ENCODE results near the gene RFX3. TPM values are rescaled to one million over a fixed set of nuclear protein-coding genes. Genes with fewer than 3 reads are reported as not detected.

Gene RFX3
- total RNA-seq, 1 experiment from 2014 or later: 2.5 TPM

DNA sequence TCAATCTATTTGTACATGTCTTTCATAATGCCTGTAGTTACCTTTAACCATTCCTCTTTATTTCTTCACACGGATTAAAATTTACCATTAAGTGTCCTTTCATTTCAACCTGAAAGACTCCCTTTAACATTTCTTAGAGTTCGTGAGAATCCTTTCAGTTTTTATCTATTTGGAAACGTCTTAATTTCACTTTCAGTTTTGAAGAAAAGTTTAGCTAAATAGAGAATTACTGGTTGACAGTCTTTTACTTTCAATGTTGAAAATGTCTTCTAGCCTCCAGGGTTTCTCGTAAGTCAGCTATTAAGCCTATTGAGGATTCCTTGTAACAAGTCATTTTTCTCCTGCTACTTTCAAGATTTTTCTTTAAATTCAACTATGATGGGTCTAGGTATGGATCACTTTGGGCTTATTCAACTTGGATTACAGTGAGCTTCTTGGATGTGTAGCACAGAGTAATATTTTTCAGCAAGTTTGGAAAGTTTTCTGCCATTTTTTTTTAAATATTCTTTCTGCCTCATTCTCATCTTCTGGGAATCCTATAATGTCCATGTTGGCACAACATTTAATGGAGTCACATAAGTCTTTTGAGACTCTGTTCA, 48.5 kb downstream of the RFX3 start:
- no peak for DNase-seq (ENCODE audit: low read depth)

DNA sequence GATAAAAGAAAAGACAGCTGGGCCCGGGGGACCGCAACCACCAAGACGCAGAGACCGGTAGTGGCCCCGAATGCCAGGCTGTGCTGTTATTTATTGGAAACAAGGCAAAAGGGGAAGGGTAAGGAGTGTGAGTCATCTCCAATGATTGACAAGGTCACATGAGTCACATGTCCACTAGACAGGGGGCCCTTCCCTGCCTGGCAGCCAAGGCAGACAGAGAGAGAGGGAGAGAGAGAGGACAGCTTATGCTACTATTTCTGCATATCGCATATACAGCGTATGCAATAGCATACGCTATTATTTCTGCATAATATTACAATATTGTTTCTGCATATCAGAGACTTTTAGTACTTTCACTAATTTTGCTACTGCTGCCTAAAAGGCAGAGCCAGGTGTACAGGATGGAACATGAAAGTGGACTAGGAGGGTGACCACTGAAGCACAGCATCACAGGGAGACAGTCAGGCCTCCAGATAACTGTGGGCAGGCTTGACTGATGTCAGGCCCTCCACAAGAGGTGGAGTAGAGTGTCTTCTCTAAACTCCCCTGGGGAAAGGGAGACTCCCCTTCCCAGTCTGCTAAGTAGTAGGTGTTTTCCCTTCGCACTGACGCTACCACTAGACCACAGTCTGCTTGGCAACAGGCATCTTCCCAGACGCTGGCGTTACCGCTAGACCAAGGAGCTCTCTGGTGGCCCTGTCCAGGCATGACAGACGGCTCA, 50.3 kb downstream of the RFX3 start:
- DNase-seq (ENCODE audit: low read depth): no peak

DNA sequence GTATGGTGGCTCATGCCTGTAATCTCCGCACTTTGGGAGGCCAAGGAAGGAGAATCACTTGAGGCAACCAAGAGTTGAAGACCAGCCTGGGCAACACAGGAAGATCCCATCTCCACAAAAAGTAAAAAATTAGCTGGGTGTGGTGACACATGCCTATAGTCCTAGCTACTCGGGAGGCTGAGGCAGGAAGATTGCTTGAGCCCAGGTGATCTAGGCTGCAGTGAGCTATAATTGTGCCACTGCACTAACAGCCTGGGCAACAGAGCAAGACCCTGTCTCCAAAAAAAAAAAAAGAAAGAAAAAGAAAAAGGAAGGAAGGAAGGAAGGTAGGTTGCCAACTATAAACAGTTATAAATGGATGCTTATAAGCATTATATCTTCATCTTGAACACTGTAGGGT, 51.0 kb downstream of the RFX3 start:
- DNase-seq (ENCODE audit: low read depth): no peak

DNA sequence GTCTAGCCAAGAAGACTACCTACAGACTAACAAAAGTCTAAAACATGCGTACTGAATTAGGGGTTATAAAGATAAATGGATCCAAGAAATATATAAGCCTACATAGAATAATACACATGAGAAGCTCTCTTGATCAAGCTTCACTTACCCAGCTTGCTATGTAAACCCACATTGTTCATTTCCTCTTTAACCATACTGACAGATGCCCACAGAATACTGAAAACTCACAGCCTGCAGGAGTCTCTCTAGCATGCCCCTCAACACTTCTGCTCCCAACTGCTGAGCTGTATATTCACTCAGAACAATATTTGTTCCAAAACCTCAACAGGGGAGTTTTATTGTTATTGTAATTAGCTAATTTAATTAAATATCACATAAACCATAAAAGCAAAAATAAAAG, 52.4 kb downstream of the RFX3 start:
- no peak for DNase-seq (ENCODE audit: low read depth)

DNA sequence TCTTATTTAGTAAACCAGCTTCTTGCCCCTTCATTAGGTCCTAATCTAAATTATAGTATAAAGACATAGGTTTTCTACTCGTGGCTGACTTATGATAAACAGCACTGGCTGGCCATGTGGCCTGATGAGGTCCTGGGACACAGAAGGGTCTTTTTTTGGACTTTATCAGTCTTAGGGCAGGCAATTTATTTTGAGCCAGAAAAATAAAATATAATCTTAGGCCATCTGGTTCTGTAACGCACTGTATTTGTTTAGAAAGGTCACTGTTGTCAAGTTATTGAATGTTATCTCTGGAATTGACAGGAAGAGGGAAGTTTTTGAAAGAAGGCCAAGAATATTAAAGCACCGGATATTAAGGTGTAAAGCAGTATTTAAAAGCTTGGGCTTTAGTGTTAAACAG, 53.9 kb downstream of the RFX3 start:
- no peak for DNase-seq (ENCODE audit: low read depth)

DNA sequence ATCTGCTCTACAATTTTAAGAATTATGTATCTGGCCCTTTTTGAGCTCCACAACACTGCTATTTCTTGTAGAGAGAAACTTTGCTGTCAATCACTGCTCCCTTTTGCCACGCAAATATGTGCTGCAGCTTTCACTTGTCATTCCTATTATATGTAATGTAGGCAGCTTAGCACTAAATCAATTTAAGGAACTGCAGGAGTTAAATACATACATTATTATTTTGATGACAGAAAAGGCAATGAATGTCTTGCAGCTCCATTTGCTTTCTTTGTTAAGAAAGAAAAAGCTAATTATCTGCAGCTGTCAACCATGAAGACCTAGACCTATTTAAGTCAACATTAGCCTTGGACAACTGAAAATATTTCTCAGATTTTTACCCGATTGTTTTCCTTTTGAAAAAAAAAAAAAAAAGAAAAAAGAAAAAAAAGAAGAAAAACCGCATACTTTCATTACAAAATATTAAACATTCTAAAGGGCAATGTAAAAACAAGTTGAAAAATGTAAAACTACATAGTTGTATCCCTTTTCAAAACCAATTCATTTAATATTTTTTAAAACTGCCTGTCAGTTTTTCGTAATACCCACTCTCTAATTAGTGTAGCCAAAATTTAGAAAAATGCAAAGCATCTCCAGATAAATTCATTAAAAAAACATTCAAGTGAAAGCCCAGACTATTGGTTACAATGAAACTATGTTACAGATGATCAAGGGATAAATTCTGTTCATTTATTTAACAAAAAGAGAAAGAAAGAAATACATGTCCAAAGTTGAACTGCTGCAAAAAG, 57.2 kb downstream of the RFX3 start:
- no peak for DNase-seq (ENCODE audit: low read depth)

DNA sequence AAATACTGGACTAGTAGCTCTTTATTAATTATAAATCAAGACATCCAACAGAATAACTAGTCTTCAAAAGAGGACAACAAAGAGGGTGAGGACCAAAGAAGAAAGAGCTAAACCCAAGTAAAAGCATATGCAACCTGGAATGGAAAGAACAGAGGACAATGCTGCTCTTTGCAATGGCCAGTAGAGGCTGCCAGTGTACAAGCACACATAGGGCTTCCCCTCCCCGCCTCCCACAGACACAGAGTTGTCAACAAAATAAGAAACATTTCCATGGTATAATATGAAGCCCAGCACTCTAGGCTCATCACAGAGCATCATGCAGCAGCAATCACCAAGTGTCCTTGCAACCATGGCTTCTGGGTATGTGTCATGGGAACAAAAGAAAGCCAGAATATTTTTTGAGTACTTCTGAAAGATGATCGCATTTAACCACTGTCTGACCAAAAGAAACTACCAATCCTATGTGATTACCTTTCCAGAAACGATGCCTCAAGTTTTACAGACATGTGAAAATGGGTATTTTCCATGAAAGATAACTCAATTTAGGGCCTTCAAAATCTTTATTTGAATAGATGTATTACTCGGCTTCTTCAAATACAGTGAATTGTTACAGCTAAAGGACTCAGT, 58.1 kb downstream of the RFX3 start:
- peak; percentile 71 for DNase-seq (ENCODE audit: low read depth)

DNA sequence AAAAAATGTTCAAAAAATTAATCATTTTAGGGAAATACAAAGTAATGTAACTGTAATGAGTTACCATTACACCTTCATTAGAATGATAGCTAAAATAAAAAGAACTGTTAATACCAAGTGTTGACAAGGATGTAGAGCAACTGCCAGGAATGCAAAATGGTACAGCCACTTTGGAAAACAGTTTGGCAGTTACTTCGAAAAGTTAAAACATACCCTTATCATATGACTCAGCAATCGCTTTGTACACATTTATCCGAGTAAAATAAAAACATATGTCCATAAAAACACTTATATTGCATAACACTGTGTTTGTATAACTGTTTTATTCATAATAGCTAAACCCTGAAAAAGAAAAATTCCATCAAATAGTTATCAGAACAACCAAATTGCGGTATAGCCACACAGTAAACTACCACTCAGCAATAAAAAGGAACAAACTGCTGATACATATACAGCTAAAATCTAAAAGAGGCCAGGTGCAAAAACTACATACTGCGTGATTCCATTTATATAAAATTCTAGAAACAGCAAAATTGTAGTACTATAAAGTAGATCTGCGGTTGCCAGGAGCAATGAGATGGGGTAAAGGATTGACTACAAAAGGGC, 61.7 kb downstream of the RFX3 start:
- no peak for DNase-seq (ENCODE audit: low read depth)

DNA sequence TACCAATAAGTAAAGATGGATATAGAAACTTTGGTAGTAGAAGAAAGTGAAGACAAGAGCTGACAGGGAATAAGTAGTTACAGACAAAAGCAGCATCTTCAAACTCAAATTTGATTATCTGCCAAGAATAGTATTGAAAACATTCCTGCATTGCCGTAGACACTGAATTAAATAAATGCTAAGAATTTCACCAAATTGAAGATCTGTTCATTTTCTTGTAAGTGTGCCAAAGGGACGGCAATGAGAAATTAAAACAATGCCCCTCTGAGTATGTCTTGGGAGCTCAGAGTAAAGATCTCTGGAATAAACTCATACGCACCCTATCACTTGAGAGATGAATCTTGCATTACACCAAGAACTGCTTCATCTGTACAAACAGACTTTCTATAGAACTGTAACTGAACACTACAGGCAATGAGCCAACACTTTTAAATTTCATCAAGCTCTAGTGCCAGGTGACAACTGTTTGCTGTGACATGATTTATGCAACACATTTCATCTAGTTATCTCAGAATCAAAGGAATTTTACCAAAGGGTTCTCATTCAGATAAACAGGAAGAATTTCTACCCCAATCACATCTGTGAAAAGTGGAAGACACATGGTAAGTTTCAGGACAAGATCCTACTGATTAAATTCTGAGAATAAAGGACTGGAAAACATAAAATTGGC, 66.9 kb downstream of the RFX3 start:
- DNase-seq (ENCODE audit: low read depth): peak; percentile 37

DNA sequence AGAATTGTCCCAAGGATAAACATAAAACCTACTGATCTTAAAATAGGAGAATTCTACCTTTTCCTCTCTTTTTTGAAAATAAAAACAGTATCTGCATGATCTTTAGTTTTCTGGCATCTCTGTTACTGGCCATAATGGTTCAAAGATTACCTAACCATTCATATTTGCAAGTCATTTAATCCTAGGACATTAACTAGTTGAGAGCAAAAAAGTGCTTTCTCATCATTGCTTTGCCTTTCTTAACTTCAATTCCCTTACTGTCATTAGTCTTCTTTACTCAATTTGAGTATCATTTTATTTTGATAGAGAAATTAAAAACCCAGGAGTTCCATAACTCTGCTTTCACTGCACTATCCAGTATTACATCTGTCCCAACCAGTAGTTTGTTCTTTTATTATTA, 68.6 kb downstream of the RFX3 start:
- no peak for DNase-seq (ENCODE audit: low read depth)

DNA sequence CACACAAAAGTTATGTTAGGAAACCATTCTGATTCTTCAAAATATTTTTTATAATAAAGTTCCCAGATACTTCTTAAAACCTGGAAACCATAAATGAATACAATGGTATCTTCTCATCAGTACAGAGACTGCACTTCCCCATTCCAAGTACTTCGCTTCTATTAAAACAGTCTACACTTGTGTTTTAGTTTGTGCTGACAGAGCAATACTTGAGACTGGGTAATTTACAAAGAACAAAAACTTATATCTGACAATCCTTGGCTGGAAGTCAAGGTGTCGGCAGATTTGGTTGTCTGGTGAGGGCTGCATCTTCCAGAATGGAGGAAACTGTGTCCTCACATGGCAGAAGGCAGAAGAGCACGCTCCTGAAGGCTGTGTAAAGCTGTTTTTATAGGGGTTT, 70.1 kb downstream of the RFX3 start:
- DNase-seq (ENCODE audit: low read depth): no peak

DNA sequence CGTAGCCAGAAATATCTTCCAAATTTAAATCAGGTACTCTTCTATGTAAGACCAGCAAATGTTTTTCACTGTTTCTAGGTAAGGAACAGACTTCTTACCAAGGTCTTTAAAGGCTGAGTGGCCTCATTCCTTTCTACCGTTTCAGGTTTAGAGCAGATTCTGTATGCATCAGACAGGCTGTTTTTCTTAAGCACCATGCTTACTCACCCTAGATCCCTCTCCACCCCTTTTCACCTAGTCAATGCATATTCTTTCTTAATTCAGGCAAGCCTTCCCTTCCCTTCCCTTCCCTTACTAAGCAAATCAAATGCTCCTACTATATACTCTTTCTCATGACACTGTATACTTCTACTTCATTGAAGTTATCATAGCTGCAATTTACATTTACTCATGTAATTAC, 70.7 kb downstream of the RFX3 start:
- DNase-seq (ENCODE audit: low read depth): no peak

DNA sequence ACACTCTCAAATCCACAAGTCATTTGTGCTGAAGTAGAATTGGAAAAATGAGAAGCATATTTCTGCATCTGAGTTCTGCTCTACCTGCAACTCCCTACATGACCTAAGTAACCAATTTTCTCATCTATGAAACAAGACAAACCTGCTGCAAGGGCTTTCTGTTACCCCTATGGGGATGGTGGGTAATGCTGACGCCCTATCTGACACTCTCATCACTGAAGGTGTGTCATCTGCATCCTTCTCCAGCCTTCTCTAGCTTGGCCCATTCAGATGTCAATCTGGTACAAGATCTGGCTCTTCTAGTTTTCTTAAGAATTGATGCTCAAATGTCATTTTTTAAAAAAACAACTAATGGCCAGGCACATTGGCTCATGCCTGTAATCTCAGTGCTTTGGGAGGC, 73.8 kb downstream of the RFX3 start:
- DNase-seq (ENCODE audit: low read depth): no peak

DNA sequence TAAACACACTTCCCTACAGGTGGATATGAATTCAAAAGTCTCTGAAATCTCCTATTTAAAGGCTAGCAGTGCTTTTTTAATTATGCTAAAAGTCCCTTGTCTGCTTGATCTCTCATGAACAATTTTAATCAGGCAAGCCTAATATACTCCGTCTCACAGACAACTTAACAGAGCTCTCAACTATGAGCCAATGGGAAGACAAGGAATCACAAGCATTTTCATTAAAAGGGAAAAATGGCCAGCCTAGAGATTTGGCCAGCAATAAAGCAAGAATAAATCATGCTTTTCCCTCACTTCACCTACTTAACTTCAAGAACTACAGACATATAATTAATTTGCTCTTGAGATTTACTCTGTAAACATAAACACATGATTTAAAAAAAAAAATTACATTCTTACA, 78.0 kb downstream of the RFX3 start:
- no peak for DNase-seq (ENCODE audit: low read depth)

DNA sequence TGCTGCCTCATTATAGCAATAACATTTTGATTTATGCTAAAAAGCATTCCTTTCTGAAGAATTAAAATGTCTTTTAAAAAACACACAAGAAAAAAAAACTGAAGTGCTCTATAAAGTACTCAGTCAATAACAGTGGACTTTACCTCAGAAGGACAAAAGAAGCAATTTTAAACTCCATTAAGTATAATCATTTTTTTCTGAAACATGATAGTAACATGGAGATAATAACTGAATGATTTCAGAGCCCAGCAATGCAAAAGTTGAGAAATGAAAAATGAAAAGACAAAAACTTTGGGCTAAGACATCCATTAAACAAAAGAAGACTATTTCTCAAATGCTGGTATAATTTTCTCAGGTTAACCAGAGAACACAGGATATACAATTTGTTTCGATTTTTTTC, 78.7 kb downstream of the RFX3 start:
- DNase-seq (ENCODE audit: low read depth): no peak

DNA sequence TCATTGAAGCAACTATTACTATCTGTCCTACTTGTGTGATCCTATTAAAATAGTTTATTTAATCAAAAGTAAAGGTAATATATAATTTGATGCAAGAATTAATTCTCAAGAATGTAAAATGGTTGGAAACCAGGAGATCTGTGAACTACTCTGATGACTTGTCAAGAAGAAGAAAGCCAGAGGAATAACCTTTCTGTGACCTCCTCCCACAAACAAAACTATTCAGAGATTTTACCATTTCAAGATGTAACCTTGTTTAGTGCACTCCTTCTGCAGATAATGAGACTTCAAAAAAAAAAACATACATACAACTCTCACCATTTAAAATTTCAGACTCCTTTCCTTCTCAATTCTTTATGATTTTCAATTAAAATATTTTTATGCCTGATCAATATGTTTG, 79.5 kb downstream of the RFX3 start:
- DNase-seq (ENCODE audit: low read depth): no peak

DNA sequence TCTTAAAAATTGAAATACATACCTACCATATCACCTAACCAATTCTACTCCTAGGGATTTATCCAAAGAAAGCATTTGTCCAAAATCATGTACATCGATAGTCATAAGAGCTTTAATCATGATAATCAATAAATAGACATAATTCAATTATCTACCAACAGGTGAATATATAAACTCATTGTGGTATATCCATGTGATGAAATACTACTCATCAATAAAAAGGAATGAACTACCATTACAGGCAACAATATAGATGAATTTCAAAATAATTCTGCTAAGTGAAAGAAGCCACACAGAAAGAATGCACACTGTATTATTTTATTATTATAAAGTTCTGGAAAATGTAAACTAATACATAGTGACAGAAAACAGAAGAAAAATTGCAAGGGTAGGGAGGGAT, 81.8 kb downstream of the RFX3 start:
- DNase-seq (ENCODE audit: low read depth): no peak

DNA sequence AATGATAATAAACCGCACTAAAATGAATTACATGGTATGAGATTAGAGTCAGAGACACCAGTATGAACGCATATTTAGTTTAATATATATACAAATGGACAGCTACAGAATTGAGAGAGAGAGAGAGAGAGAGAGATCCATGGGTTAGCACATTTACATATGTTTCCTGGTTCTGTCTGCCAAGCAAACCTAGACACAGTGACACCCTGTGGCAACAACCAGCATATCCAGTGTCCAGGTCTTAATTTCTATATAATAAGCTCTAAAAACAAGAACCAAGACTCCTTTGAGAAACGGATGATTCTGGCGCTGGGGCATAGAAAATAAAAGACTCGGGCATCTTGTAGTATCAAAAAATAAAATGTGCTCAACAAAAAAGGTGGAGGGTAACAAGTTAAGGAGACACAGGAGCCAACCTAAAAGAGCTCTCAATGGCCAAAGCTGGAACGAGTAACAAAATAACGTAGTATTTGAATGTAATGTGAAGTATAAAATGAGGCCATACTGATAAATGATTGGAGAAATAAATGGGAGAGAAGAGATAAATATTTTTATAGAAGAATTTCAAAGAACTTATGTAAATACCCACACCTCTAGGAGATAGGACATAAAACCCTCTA, 84.5 kb downstream of the RFX3 start:
- DNase-seq (ENCODE audit: low read depth): peak; percentile 55

DNA sequence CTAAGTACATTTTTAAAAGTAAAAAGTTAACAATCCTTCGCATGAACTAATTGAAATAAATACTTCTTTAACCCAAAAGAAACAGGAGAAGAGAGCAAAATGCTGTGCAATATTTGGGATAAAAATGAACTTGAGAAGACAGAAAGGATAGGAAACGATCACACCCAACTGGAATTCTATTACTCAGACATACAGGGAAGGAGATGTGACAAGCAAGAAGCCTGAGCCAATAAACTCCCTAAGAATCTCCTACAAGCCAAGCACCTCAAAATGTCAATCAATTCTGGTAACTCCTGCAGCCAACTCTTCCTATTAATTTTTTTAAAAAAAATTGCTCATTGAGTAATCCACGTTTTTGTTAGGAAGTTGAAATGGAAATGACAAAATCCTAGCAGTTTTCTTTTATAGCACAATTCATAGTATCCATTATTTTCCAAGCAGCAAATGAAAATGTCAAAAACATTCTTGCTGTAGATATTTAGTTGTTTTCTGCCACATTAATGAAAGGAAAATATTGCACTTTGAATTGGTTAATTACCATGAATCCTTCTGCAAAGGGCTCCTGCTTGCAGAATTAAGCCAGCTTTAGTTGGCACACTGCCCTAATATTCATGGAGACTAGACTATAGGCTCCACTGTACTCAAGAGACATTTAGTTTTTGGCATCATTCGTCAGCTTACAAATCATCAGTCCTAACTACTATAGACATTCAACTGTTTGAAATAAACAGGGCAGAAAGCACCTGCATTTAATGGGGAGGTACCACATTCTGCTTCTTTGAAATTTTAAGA, 89.0 kb downstream of the RFX3 start:
- DNase-seq (ENCODE audit: low read depth): peak; percentile 24

DNA sequence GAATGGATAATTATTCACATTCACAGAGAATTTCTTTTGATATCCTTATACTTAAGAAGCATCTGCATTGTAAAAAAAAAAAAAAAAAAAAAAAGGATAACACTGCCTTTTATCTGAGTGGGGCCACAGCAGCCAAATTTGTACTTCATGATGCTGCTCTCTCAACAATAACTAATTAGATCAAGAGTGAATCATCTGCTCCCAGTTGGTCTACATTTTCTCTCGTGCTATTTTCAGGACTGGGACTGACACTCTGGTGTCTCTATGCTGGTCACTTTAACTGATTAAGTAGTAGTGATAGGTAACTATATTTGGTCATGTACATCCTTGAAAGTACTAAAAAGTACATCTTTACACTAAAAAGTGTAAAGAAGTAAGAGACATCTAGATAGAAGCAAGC, 90.1 kb downstream of the RFX3 start:
- no peak for DNase-seq (ENCODE audit: low read depth)
